Caki2 (cell line): ENCODE measurements around the gene RAB40C. TPM values are rescaled to one million over a fixed set of nuclear protein-coding genes. Genes with fewer than 3 reads are reported as not detected.

Experiments used
- DNase-seq: peaks from one replicate; pipeline ENCODE4 v3.0.0-alpha.2; 2015; ENCODE audit warnings: low read depth
- in situ Hi-C: cut with HindIII; loops from 2 replicates; pipeline ENCODE4 v1.10.0; 2016; ENCODE audit warnings: low sequenced_read_pairs, low pct_unique_long_range_greater_than_20kb, mixed read lengths
- total RNA-seq: library from RNA; depleted of rRNA; stranded (reverse); fragments of >200 nt; shearing (Covaris generic); gene quantifications from 2 replicates; pipeline ENCODE4 v1.2.3, GENCODE V29; 2014; ENCODE audit warnings: low replicate concordance

The RAB40C gene
- total RNA-seq, 1 experiment from 2014 or later, result 22.4 TPM

GRCh38 chr16:557463-558297 lies 32.2 kb upstream of the RAB40C start:
- DNase-seq, result no peak
- in situ Hi-C loops, result no loop called here

- in situ Hi-C loops, result no loop called here
- DNase-seq, result no peak
Observed at GRCh38 chr16:558298-559020, 31.4 kb upstream of the RAB40C start.

GRCh38 chr16:559021-559380 lies 30.9 kb upstream of the RAB40C start:
- DNase-seq, result no peak
- in situ Hi-C loops, result no loop called here

GRCh38 chr16:559411-560203 lies 30.3 kb upstream of the RAB40C start:
- DNase-seq, result no peak
- in situ Hi-C loops, result no loop called here

GRCh38 chr16:560204-560700 lies 29.6 kb upstream of the RAB40C start, which contains the start of gene PRR35:
Gene PRR35 (plus strand): TSS chr16:560394. CDS start chr16:563295, 2,901 bp downstream.
- no peak for DNase-seq
- in situ Hi-C loops, result no loop called here

- no peak for DNase-seq
- in situ Hi-C loops, result no loop called here
Observed at GRCh38 chr16:560701-561412, 29.0 kb upstream of the RAB40C start.

GRCh38 chr16:561413-561794 lies 28.5 kb upstream of the RAB40C start:
- in situ Hi-C loops, result no loop called here
- DNase-seq, result no peak

- in situ Hi-C loops, result no loop called here
- DNase-seq, result no peak
Observed at GRCh38 chr16:561957-562938, 27.6 kb upstream of the RAB40C start.

- in situ Hi-C loops, result no loop called here
- no peak for DNase-seq
Observed at GRCh38 chr16:563072-563644, 26.7 kb upstream of the RAB40C start.

- in situ Hi-C loops, result no loop called here
- DNase-seq, result no peak
Observed at GRCh38 chr16:564690-565418, 25.0 kb upstream of the RAB40C start.

GRCh38 chr16:565419-566330 lies 24.2 kb upstream of the RAB40C start:
- peak; percentile 65 for DNase-seq
- in situ Hi-C loops, result no loop called here

GRCh38 chr16:566475-567372 lies 23.1 kb upstream of the RAB40C start, which contains the start of gene NHLRC4:
Gene NHLRC4 (plus strand): TSS chr16:567005. CDS start chr16:568048, 1,043 bp downstream.
- in situ Hi-C loops, result no loop called here

GRCh38 chr16:567373-568256 lies 22.3 kb upstream of the RAB40C start:
- DNase-seq, result no peak
- in situ Hi-C loops, result no loop called here

More at GRCh38 chr16:566475-567372, 23.1 kb upstream of the RAB40C start, which contains the start of gene NHLRC4:
- DNase-seq, result no peak
